Ureter (tissue), 1 donor: Measurements from ENCODE around the gene STARD4. TPM values are rescaled to one million over a fixed set of nuclear protein-coding genes. Genes with fewer than 3 reads are reported as not detected.

Experiments
- DNase-seq: peaks from one replicate; pipeline ENCODE4 v3.0.0-alpha.2; 2020; ENCODE audit warnings: low spot score
- total RNA-seq: library from RNA; stranded (reverse); gene quantifications from one replicate; pipeline ENCODE4 v1.2.4, GENCODE V29; 2023
- donor health status: DM: yes; HTN: yes; CAD: no.

The STARD4 gene
- total RNA-seq, 1 donor from 2014 or later, result 8.9 TPM

DNA sequence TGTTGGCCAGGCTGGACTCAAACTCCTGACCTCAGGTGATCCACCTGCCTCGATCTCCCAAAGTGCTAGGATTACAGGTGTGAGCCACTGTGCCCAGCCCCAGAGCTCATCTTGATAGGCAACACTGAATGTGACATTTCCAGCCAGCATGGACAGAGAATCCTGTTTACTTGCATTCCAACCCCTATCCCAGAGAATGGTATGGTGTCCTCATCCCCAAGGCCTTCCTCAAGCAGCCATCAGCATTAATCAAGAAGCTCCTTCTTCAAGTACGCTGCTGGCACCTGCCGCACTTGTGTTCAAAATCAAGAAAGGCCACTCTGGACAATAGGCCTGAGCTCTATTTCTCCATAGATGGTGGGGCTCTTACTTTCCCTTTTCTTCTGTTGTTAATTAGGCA, 40.2 kb downstream of the STARD4 start:
- no peak for DNase-seq

DNA sequence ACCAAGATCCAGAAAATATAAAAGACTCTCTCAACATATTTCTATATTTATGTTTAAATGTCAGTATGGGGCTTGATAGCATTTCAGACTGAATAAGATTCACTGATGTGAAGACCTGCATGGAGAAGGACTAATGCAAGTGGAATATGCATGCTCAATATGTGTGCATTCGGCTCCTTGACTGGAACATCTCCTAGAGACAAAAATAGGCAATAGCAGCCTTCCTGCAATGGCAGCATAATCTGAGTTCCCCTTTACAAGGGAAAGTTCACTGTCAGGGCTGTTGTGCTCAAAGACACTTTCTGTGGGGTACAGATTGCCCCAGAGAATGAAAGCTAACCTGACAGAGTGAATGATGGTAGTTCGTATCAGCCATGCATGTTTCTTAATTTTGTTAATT, 42.4 kb downstream of the STARD4 start:
- DNase-seq, result no peak

DNA sequence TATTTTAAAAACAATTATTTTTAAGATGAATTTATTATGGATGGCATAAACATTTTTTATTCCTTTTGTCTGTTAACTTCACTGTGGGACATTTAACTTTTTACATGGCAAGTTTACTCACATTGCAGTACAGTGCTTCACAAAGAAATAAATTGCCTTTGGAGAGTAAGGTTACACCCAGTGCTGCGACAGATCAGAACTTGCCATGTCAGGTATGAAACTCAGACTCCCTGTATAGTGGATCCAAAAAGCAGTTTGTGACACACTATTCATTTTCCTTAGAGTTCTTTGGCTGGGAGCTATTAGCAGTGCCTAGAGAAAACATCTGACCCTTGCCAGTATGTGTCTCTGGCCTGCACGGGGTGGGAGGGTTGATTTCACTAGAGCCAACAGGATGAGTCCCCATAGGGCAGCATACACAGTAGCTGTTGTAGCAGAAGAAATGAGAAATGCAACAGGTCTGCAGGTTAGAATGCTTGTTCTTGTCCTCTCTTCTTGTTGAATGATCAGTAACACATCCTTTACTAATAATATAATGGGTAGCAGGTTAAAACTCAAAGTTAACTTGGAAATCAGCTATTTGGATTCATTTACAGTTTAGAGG, 42.9 kb downstream of the STARD4 start:
- no peak for DNase-seq

DNA sequence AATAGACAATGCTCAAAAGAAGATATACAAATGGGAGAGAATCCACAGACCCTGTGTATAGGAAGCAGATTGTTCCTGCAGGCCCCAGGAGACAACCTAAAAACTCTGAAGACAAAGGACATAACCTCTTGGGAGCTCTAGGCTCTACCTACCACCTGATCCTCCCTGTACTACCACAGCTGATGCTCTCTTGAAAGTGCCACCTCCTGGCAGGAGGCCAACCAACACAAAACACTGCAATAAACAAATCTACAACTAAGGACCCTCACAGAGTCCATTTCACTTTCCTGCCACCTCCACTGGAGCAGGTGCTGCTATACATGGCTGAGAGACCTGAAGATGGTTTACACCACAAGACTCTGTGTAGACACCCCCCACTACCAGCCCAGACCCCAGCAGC, 49.0 kb downstream of the STARD4 start:
- no peak for DNase-seq

DNA sequence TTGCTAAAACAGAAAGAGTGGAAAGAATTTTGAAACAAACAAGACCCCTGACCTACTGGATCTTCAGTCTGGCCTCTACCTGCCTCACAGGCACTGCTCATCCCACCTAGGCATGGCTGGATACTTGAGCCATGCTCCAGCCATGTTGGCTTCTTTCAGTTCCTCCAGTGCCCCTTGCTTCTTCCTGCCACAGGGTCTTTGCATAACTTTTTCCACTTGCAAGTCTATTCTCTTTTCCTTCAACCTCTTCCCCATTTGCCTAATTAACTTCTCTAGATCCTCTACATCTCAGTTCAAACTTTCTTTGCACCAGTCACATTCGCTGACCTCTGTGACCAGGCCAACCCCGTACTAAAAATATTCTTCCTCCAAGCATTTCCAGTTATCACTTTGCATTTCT, 50.4 kb downstream of the STARD4 start:
- no peak for DNase-seq

DNA sequence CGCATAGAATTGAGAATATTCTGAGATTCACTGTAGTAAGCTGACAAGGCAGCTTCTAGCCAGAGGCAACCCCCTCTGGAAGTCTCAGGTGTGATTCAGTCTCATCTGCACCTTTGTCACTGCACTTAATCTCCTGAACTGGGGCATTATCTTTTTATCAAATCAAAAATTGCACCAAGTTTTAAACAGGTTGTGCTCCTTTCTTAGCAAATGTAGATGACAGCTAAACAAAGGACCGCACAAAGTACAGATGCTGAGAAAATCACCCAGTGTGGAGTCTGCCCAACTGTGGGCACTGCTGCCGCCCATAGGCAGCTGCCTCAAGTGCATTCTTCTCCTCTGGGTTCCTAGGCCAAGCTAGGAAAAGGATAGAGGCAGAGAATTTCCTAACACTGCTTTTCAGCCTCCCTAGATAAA, 51.1 kb downstream of the STARD4 start:
- DNase-seq, result no peak

DNA sequence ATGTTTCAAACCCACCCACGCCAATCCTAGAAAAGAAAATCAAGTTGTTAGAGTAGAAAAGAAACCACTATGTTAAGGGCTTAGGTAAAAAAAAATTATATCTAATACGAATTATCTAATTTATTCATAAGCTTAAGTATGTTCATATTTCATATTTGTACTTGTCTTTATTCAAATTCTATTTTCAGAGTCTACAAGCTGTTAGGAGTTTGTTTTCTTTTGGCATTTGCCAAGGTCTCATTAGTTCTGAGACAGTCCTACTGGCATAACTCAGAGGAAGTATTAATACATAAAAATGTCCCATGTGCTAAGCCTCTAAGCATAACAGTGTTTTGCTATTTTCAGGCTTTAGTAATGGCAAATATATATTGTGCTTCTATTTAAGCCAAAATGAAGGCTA, 57.6 kb downstream of the STARD4 start:
- DNase-seq, result no peak

DNA sequence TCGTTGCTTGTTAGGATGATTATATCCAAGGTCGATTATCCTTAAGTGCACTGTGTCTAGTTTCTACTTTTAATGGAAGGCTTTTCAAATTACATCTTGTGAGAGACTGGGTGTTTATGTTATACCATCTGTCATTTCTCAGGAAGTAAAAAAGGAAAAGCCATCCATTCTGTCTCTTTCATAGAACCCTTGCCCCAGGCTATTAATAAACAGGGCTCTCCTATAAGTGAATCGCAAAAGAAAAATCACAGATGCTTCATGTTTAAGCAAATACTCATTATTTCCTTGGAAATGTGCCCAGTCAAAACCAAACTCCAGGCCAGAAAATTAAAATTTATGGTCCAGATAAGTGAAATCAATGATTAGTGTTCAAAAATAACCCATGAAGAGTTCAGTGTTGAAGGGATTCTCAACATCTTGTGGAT, 58.1 kb downstream of the STARD4 start:
- DNase-seq, result no peak

DNA sequence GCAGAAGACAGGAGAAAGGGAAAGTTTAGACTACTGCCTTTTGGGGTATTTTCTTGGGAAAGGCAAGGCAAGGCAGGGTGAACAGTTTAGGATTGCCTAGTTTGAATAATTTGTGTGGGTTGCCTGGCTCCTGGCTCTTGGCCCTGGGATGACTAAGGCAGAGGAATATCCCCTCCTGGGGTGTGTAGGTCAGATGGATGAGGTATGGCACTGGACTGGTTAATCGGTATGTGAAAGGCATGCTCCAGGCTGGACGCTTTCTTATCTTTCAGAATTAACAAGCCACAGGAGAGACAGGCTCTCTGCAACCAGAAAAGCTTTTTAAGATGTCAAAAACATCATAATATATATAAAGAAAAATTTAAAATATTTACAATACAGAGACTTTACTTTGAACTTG, 58.6 kb downstream of the STARD4 start:
- DNase-seq, result no peak

DNA sequence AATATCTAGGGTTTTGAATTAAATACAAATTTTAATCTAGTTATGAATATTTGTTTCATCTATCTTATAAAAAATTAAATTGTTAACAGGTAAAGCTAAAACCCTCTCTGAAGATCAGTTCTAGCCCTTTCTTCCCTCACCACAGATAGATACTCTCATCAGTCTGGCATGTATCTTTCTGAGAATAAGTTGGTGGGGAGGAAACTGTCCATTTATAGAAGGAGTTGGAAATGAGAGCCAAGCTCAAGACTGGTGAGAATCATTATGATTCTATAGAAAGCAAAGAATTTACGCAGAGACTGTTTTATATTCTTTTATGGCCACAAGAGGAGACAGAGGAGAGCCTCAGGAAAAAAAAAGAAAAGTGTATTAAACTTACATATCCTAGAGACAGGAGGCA, 59.0 kb downstream of the STARD4 start:
- DNase-seq, result no peak

DNA sequence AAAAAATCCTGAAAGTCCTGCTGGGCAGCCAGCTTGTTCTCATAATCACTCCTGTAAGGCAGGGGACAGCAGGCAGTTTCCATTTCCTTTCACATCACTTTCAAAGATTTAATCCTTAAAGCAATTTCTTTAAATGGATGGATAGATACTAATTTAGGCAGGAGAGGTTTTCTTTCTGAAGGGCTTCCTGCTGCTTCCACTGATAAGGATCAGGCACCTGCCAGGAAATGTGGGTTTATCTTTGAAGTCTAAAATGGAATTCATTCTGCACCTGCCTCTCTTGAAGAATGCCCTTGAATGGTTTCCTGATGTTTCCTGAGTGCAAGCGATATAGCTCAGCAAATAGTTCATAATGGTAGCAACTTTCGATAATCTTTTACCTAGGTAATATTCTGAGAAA, 64.5 kb downstream of the STARD4 start:
- DNase-seq, result no peak

DNA sequence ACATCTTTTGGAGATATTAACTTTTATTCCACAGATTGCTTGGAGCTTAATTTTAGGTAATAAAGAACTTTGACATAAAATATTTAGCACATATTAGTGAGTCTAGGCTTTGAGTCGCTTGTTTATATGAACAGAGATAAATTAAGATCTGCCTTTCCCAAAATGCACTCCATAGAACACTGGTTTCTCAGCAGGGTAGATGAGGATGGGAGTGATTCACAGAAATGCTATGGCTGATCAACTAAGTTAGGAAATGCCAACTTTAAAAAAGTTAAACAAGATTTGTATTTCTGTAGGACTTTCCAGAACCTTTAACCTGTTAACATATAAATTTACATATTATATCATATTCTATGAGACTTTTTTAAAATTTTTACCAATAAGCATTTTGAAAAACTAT, 65.2 kb downstream of the STARD4 start:
- no peak for DNase-seq

Other genes with a start within 250 kb of the STARD4 start
- gene NREP, start 244.7 kb upstream of the STARD4 start, total RNA-seq, result 8.5 TPM